Measurements from ENCODE around the gene HDAC4. TPM values are rescaled to one million over a fixed set of nuclear protein-coding genes. Genes with fewer than 3 reads are reported as not detected.

Gene HDAC4
- total and polyA plus RNA-seq, 10 of the 15 experiments (the other 5 are each of a cell fraction or from before 2014, with no cell fraction given) = 0.22 to 15.7 (median 4.8) TPM

DNA sequence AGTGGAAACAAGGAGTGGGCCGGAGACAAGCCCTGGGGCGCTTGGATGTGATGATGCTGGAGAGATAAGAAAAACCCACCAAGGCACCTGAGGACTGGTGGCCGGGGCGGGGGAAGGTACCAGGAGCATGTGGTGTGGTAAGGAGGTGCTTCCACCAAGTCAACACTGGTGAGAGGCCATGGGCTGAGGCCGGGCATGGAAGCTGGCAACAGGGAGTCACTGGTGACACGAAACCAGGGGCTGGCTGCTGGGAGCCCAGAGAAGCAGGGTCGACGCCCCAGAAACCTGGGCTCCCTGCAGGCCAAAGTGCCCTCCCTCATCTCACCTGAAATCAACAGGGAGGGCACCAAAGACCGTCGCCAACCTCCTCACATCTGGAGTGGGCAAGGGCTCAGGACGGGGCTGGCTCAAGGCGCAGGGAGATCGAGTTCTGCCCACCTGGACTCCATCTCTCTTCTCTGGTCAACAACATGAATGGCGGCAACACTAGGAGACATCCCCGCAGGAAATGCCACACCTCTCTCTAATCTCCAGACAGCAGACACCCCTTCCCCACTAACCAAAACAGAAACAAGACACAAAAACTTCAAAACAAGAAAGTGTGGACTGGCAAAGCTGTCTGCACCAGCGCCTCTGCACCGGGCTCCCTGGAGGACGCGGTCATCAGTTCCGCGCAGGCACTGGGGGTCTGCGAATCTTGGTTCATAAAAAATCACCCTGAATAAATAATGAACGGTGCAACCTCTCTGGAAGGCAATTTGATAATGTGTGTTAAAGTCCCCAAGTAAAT is 185.5 kb downstream of the HDAC4 start:
- Histone ChIP-seq H2AFZ (ENCODE audit: control insufficient read depth, low read depth, low read length) (no peak overlapping the region), H3K9ac (ENCODE audit: control insufficient read depth, insufficient read depth, low read length) (no peak overlapping the region), H3K4me3 (no peak overlapping the region), H3K27ac (ENCODE audit: control insufficient read depth, insufficient read depth) (no peak overlapping the region), H3K36me3 (ENCODE audit: control insufficient read depth in 2 of 2, insufficient read depth in 2 of 2, low read length in 1 of 2) (no peaks in the 10 kb centered on the region), H3K27me3 (replicated peaks in 1 of 2; ENCODE audit: control insufficient read depth in 2 of 2, insufficient read depth in 2 of 2, low read length in 1 of 2) (no peaks in the 10 kb centered on the region), H3K4me2 (ENCODE audit: control insufficient read depth, insufficient read depth) (no peak overlapping the region), H3K9me3 (replicated peaks; ENCODE audit: control insufficient read depth, insufficient read depth, low read length) (no peaks in the 10 kb centered on the region; the same call in 2 of the 3 replicates), H4K20me1 (ENCODE audit: control insufficient read depth, insufficient read depth) (no peaks in the 10 kb centered on the region; the same call in none of the 2 replicates), H3K79me2 (ENCODE audit: control insufficient read depth, insufficient read depth, low read length) (no peaks in the 10 kb centered on the region), H3K4me1 (ENCODE audit: control insufficient read depth, insufficient read depth, low read length) (no peaks in the 10 kb centered on the region)
- FAIRE-seq = no peak
- TF ChIP-seq, protein P1, sequence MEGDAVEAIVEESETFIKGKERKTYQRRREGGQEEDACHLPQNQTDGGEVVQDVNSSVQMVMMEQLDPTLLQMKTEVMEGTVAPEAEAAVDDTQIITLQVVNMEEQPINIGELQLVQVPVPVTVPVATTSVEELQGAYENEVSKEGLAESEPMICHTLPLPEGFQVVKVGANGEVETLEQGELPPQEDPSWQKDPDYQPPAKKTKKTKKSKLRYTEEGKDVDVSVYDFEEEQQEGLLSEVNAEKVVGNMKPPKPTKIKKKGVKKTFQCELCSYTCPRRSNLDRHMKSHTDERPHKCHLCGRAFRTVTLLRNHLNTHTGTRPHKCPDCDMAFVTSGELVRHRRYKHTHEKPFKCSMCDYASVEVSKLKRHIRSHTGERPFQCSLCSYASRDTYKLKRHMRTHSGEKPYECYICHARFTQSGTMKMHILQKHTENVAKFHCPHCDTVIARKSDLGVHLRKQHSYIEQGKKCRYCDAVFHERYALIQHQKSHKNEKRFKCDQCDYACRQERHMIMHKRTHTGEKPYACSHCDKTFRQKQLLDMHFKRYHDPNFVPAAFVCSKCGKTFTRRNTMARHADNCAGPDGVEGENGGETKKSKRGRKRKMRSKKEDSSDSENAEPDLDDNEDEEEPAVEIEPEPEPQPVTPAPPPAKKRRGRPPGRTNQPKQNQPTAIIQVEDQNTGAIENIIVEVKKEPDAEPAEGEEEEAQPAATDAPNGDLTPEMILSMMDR (IDR thresholded peaks at IDR 0.05 in 2 of 3, conservative IDR thresholded peaks at IDR 0.05 in 1 of 3; ENCODE audit: control insufficient read depth in 2 of 3, extremely low read depth in 1 of 3, insufficient read depth in 1 of 3, low read depth in 3 of 3, low read length in 3 of 3) = no peak
- TF ChIP-seq, protein P2, sequence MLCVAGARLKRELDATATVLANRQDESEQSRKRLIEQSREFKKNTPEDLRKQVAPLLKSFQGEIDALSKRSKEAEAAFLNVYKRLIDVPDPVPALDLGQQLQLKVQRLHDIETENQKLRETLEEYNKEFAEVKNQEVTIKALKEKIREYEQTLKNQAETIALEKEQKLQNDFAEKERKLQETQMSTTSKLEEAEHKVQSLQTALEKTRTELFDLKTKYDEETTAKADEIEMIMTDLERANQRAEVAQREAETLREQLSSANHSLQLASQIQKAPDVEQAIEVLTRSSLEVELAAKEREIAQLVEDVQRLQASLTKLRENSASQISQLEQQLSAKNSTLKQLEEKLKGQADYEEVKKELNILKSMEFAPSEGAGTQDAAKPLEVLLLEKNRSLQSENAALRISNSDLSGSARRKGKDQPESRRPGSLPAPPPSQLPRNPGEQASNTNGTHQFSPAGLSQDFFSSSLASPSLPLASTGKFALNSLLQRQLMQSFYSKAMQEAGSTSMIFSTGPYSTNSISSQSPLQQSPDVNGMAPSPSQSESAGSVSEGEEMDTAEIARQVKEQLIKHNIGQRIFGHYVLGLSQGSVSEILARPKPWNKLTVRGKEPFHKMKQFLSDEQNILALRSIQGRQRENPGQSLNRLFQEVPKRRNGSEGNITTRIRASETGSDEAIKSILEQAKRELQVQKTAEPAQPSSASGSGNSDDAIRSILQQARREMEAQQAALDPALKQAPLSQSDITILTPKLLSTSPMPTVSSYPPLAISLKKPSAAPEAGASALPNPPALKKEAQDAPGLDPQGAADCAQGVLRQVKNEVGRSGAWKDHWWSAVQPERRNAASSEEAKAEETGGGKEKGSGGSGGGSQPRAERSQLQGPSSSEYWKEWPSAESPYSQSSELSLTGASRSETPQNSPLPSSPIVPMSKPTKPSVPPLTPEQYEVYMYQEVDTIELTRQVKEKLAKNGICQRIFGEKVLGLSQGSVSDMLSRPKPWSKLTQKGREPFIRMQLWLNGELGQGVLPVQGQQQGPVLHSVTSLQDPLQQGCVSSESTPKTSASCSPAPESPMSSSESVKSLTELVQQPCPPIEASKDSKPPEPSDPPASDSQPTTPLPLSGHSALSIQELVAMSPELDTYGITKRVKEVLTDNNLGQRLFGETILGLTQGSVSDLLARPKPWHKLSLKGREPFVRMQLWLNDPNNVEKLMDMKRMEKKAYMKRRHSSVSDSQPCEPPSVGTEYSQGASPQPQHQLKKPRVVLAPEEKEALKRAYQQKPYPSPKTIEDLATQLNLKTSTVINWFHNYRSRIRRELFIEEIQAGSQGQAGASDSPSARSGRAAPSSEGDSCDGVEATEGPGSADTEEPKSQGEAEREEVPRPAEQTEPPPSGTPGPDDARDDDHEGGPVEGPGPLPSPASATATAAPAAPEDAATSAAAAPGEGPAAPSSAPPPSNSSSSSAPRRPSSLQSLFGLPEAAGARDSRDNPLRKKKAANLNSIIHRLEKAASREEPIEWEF (IDR thresholded peaks at IDR 0.05; ENCODE audit: insufficient replicate concordance, low read depth, low read length) = no peak
- TF ChIP-seq POU2F2 (IDR thresholded peaks at IDR 0.05; ENCODE audit: borderline replicate concordance, low read depth, low read length) = no peak
- TF ChIP-seq LARP7 (IDR thresholded peaks at IDR 0.05) = no peak
- no peak for TF ChIP-seq RB1 (IDR thresholded peaks at IDR 0.05; ENCODE audit: borderline replicate concordance)
- no peak for TF ChIP-seq ZBED1 (IDR thresholded peaks at IDR 0.05; ENCODE audit: borderline replicate concordance)
- no peak for TF ChIP-seq RCOR1 (conservative IDR thresholded peaks at IDR 0.05; ENCODE audit: low read depth, low read length)
- TF ChIP-seq, protein P3, sequence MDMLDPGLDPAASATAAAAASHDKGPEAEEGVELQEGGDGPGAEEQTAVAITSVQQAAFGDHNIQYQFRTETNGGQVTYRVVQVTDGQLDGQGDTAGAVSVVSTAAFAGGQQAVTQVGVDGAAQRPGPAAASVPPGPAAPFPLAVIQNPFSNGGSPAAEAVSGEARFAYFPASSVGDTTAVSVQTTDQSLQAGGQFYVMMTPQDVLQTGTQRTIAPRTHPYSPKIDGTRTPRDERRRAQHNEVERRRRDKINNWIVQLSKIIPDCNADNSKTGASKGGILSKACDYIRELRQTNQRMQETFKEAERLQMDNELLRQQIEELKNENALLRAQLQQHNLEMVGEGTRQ (IDR thresholded peaks at IDR 0.05; ENCODE audit: borderline replicate concordance, low read depth, low read length) = no peak
- TF ChIP-seq ATF7 (IDR thresholded peaks at IDR 0.05; ENCODE audit: low read depth) = no peak
- TF ChIP-seq CREB1 (IDR thresholded peaks at IDR 0.05; ENCODE audit: low read depth) = no peak
- TF ChIP-seq MTA2 (IDR thresholded peaks at IDR 0.05; ENCODE audit: low read depth) = no peak
- no peak for TF ChIP-seq FOXM1 (IDR thresholded peaks at IDR 0.05; ENCODE audit: low read depth, low read length)
- TF ChIP-seq MEF2B (IDR thresholded peaks at IDR 0.05; ENCODE audit: partially characterized antibody, poor library complexity, severe bottlenecking) = no peak
- TF ChIP-seq TBL1XR1 (IDR thresholded peaks at IDR 0.05; ENCODE audit: low read depth, low read length) = no peak
- TF ChIP-seq PAX5 (IDR thresholded peaks at IDR 0.05; ENCODE audit: borderline replicate concordance, low read depth, low read length) = no peak
- TF ChIP-seq FOS (IDR thresholded peaks at IDR 0.05; ENCODE audit: borderline replicate concordance, extremely low read depth, insufficient read length) = no peak
- in situ Hi-C loops (cut with MboI) = no loop called here
- ATAC-seq = no peak
- ChIA-PET CTCF (interaction anchor here (1.0 kb wide), 1 partner anchor 38 kb away, joined by 3 read pairs; no protein-coding TSS in a partner anchor), POLR2A (no interaction called here), SMC1A (ENCODE audit: uncharacterized antibody, unreplicated experiment) (no interaction called here), RAD21 (ENCODE audit: unreplicated experiment) (no interaction called here)
- DNase-seq (ENCODE audit: low read depth, low spot score) = no peak
- intact Hi-C loops (cut with micrococcal nuclease; ENCODE audit: unreplicated experiment) = no loop called here
- WGBS (ENCODE audit: insufficient coverage, insufficient replicate concordance, low lambda C conversion rate, missing lambda C conversion rate) = 82% methylated on average over 23 of the region's 23 CpGs
- no TSS peak for BruUV-seq (replicated peaks)

All from GM12878 (cell line).